ENCODE data around the gene AGXT2. TPM values are rescaled to one million over a fixed set of nuclear protein-coding genes. Genes with fewer than 3 reads are reported as not detected.

Gene AGXT2
- not detected in 2 replicates for total RNA-seq (2014; rRNA removed; shearing (Covaris generic))
- polyA plus RNA-seq (2015; cell fraction: cytosol; rRNA removed) = not detected in 2 replicates
- polyA plus RNA-seq (2015; cell fraction: nucleus; rRNA removed) = not detected in 2 replicates

- DNase-seq (ENCODE audit: low read depth) = no peak
Observed at GRCh38 chr5:35047785-35048404, at the start of gene AGXT2. Gene AGXT2 (minus strand): TSS chr5:35047949. CDS start chr5:35047892, 57 bp downstream.

GRCh38 chr5:35096932-35097331, 49.2 kb upstream of the AGXT2 start:
- no peak for DNase-seq (ENCODE audit: low read depth)

- no peak for DNase-seq (ENCODE audit: low read depth)
Observed at GRCh38 chr5:35096216-35096615, 48.5 kb upstream of the AGXT2 start.

- no peak for DNase-seq (ENCODE audit: low read depth)
Observed at GRCh38 chr5:35095366-35095765, 47.6 kb upstream of the AGXT2 start.

- DNase-seq (ENCODE audit: low read depth) = no peak
Observed at GRCh38 chr5:35094948-35095347, 47.2 kb upstream of the AGXT2 start.

GRCh38 chr5:35092703-35093102, 45.0 kb upstream of the AGXT2 start:
- no peak for DNase-seq (ENCODE audit: low read depth)

- no peak for DNase-seq (ENCODE audit: low read depth)
Observed at GRCh38 chr5:35091704-35092103, 44.0 kb upstream of the AGXT2 start.

GRCh38 chr5:35089334-35090314, 41.9 kb upstream of the AGXT2 start:
- peak; percentile 70 for DNase-seq (ENCODE audit: low read depth)

GRCh38 chr5:35087991-35088390, 40.2 kb upstream of the AGXT2 start:
- DNase-seq (ENCODE audit: low read depth) = peak; percentile 9

- no peak for DNase-seq (ENCODE audit: low read depth)
Observed at GRCh38 chr5:35083150-35083549, 35.4 kb upstream of the AGXT2 start.

GRCh38 chr5:35082530-35082929, 34.8 kb upstream of the AGXT2 start:
- no peak for DNase-seq (ENCODE audit: low read depth)

GRCh38 chr5:35081134-35081533, 33.4 kb upstream of the AGXT2 start:
- DNase-seq (ENCODE audit: low read depth) = no peak

- no peak for DNase-seq (ENCODE audit: low read depth)
Observed at GRCh38 chr5:35073160-35073559, 25.4 kb upstream of the AGXT2 start.

GRCh38 chr5:35069188-35069587, 21.4 kb upstream of the AGXT2 start:
- no peak for DNase-seq (ENCODE audit: low read depth)

- DNase-seq (ENCODE audit: low read depth) = peak; percentile 58
Observed at GRCh38 chr5:35067985-35068384, 20.2 kb upstream of the AGXT2 start.

GRCh38 chr5:35066260-35066795, 18.6 kb upstream of the AGXT2 start:
- no peak for DNase-seq (ENCODE audit: low read depth)

GRCh38 chr5:35063414-35063813, 15.7 kb upstream of the AGXT2 start:
- no peak for DNase-seq (ENCODE audit: low read depth)

- DNase-seq (ENCODE audit: low read depth) = no peak
Observed at GRCh38 chr5:35061211-35061770, 13.5 kb upstream of the AGXT2 start.

- DNase-seq (ENCODE audit: low read depth) = no peak
Observed at GRCh38 chr5:35060236-35060635, 12.5 kb upstream of the AGXT2 start.

GRCh38 chr5:35059251-35059650, 11.5 kb upstream of the AGXT2 start:
- no peak for DNase-seq (ENCODE audit: low read depth)

- DNase-seq (ENCODE audit: low read depth) = no peak
Observed at GRCh38 chr5:35058374-35058788, 10.6 kb upstream of the AGXT2 start.

- no peak for DNase-seq (ENCODE audit: low read depth)
Observed at GRCh38 chr5:35056686-35057085, 8.9 kb upstream of the AGXT2 start.
